Esophagus squamous epithelium (tissue), 5 donors: ENCODE measurements around the gene SYT1. TPM values are rescaled to one million over a fixed set of nuclear protein-coding genes. Genes with fewer than 3 reads are reported as not detected.

Experiments used
- DNase-seq: peaks from one replicate; lab custom pipeline; 2025; lab: John Stamatoyannopoulos, UW
- H3K27ac ChIP-seq, 4 donors: fragments of 200-600 bp; sonication (generic); one replicate each; pipeline ENCODE4 v1.5.1; 2016 to 2019; ENCODE audit warnings: mild to moderate bottlenecking in 1 of 4
- H3K27me3 ChIP-seq, 4 donors: fragments of 200-600 bp; sonication (generic); 1 replicate in 3 of 4; 2 replicates in 1 of 4; pipeline versions ENCODE4 v1.5.1 to v1.6.0; 2017 to 2021; ENCODE audit warnings: antibody characterized with exemption in 1 of 4
- H3K36me3 ChIP-seq, 3 donors: fragments of 200-600 bp; sonication (generic); one replicate each; pipeline ENCODE4 v1.5.1; 2016 to 2019
- H3K4me1 ChIP-seq, 3 donors: fragments of 200-600 bp; sonication (generic); one replicate each; pipeline ENCODE4 v1.5.1; 2017 to 2019
- H3K4me3 ChIP-seq, 4 donors: fragments of 200-600 bp; sonication (generic); 1 replicate in 3 of 4; 2 replicates in 1 of 4; pipeline ENCODE4 v1.5.1; 2016 to 2019; ENCODE audit warnings: mild to moderate bottlenecking in 2 of 4, moderate library complexity in 1 of 4
- H3K9me3 ChIP-seq, 3 donors: fragments of 200-600 bp; sonication (generic); one replicate each; pipeline ENCODE4 v1.5.1; 2016 to 2019
- CTCF ChIP-seq, 6 experiments: fragments of 450-650 bp in 4 of 6; fragments of 200-600 bp in 2 of 6; sonication (generic) in 2 of 6; IDR thresholded peaks; one replicate each; pipeline ENCODE4 v1.5.1; 2016 to 2019; ENCODE audit warnings: antibody characterized with exemption in 6 of 6, mild to moderate bottlenecking in 4 of 6, moderate library complexity in 4 of 6
- POLR2A ChIP-seq, 4 donors: fragments of 450-650 bp; IDR thresholded peaks; one replicate each; pipeline ENCODE4 v1.6.1; 2017; ENCODE audit warnings: antibody characterized with exemption in 4 of 4, mild to moderate bottlenecking in 4 of 4, moderate library complexity in 3 of 4
- WGBS, 2 donors: methylation state at CpG; one replicate each; pipeline ENCODE4 v1.1.5; 2018; 5-methylcytosine and 5-hydroxymethylcytosine counted together
- intact Hi-C: fragments of 100-400 bp; cut with DNase I; formaldehyde crosslinking; loops from one replicate; pipeline ENCODE4 v1.15.0; 2022
- total RNA-seq, 4 donors: library from RNA; depleted of rRNA; stranded (reverse); fragments of >200 nt; gene quantifications; one replicate each; pipeline ENCODE4 v1.1.0, GENCODE V29; 2016
- donor health status: DM: yes; HTN: yes; CAD: no.

SYT1 gene
- total RNA-seq, 4 donors from 2014 or later = 0.26 to 2.7 TPM; not detected in 2

DNA sequence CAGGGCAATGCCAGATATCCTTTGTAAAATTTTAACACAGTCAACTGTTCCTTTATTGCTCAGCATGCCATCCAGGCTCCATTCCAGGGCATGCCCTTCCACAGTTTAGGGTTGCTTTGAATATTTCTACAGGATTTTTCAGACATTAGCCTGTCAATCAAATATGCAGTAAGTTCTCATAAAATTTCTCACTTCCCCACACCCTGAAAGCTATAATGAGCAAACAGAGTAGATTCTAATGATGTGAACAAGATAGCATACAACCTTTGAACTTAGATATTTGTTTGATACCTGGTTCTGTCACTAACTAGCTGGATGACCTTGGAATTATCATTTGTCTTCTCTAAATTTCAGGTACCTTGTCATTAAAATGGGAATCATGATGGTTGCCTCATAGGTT, 251.2 kb downstream of the SYT1 start:
- no peaks in the 10 kb centered on the region for H3K9me3 ChIP-seq
- TF ChIP-seq POLR2A (IDR thresholded peaks at IDR 0.05) = no peak
- no peak for TF ChIP-seq CTCF (IDR thresholded peaks at IDR 0.05)
- no peaks in the 10 kb centered on the region for H3K27me3 ChIP-seq
- no peak overlapping the region for H3K4me3 ChIP-seq
- no peak for DNase-seq
- H3K36me3 ChIP-seq = no peaks in the 10 kb centered on the region
- H3K27ac ChIP-seq = no peak overlapping the region
- intact Hi-C loops = no loop called here
- no peaks in the 10 kb centered on the region for H3K4me1 ChIP-seq

DNA sequence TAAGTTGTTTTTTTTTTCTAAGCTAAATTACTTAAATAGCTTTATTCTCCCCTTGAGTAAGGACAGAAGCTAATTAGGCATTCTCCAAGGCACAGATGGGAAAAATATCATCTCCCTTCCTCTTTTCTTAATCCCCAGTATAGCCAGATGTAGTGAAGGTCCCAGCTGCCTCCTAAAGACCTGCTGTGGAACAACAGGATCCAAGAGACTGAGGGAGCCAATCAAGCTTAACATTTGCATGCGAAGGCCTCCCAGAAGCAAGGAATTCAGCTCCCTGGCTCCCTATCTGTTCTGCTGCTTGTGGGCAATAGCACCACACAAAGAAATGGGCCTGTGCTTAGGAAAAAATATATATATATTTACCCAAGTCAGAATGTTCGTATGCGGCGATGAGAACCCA, 255.2 kb downstream of the SYT1 start:
- no peaks in the 10 kb centered on the region for H3K9me3 ChIP-seq
- intact Hi-C loops = no loop called here
- no peaks in the 10 kb centered on the region for H3K27me3 ChIP-seq
- no peaks in the 10 kb centered on the region for H3K36me3 ChIP-seq
- no peaks in the 10 kb centered on the region for H3K4me1 ChIP-seq
- TF ChIP-seq CTCF (IDR thresholded peaks at IDR 0.05) = no peak
- no peak for TF ChIP-seq POLR2A (IDR thresholded peaks at IDR 0.05)
- 91 to 92% methylated on average over 4 of the region's 4 CpGs for WGBS, 2 donors
- no peak for DNase-seq
- H3K4me3 ChIP-seq = no peak overlapping the region
- no peak overlapping the region for H3K27ac ChIP-seq

DNA sequence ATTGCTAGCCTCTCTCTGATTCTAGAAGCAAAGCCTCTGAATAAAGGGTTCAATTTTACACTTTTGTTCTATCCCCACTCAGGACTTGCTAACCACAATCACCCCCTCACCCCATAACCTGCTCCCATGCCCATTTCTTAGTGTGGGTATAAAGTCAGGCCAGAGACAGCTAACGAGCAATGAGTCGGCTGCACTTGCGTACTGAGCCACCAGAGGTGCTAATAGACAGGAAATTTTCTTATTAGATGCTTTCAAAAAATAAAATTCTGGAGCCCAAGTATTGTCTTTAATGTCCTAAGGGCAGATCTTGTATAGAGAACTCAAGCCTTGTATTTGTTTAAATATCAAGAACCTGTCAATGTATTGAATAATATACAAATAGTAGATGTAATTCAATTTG, 256.9 kb downstream of the SYT1 start:
- no peak for DNase-seq

GRCh38 chr12:79124385-79124784, 259.8 kb downstream of the SYT1 start:
- no peak for TF ChIP-seq CTCF (IDR thresholded peaks at IDR 0.05)
- no peak for TF ChIP-seq POLR2A (IDR thresholded peaks at IDR 0.05)
- H3K27ac ChIP-seq = no peak overlapping the region
- H3K4me3 ChIP-seq = no peak overlapping the region
- no peaks in the 10 kb centered on the region for H3K27me3 ChIP-seq
- no peaks in the 10 kb centered on the region for H3K36me3 ChIP-seq
- 90 to 93% methylated on average over 5 of the region's 5 CpGs for WGBS, 2 donors
- DNase-seq = no peak
- H3K9me3 ChIP-seq = no peaks in the 10 kb centered on the region
- intact Hi-C loops = no loop called here
- no peaks in the 10 kb centered on the region for H3K4me1 ChIP-seq

More for the DNA sequence above, 256.9 kb downstream of the SYT1 start:
- H3K27me3 ChIP-seq = no peaks in the 10 kb centered on the region
- H3K27ac ChIP-seq = no peak overlapping the region
- H3K4me3 ChIP-seq = no peak overlapping the region
- no peaks in the 10 kb centered on the region for H3K9me3 ChIP-seq
- WGBS, 2 donors = 76 to 81% methylated on average over 3 of the region's 3 CpGs
- no peaks in the 10 kb centered on the region for H3K36me3 ChIP-seq
- no peaks in the 10 kb centered on the region for H3K4me1 ChIP-seq
- no peak for TF ChIP-seq POLR2A (IDR thresholded peaks at IDR 0.05)
- TF ChIP-seq CTCF (IDR thresholded peaks at IDR 0.05) = no peak
- intact Hi-C loops = no loop called here

DNA sequence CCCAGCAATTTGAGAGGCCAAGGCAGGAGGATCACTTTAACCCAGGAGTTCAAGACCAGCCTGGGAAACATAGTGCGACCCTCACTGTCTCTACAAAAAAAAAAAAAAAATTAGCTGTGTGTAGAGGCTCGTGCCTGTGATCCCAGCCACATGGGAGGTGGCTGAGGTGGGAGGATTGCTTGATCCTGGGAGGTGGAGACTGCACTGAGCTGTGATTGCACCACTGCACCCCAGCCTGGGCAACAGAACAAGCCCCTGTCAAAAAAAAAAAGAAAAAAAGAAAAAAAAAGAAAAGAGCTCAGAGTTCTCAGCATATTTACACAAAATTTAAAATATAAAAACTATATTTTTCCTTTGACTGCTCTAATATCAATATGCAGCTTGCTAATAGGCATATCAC, 260.8 kb downstream of the SYT1 start:
- intact Hi-C loops = no loop called here
- 62 to 65% methylated on average over 2 of the region's 2 CpGs for WGBS, 2 donors
- no peak overlapping the region for H3K27ac ChIP-seq
- no peaks in the 10 kb centered on the region for H3K27me3 ChIP-seq
- no peaks in the 10 kb centered on the region for H3K9me3 ChIP-seq
- H3K36me3 ChIP-seq = no peaks in the 10 kb centered on the region
- TF ChIP-seq POLR2A (IDR thresholded peaks at IDR 0.05) = no peak
- no peak for TF ChIP-seq CTCF (IDR thresholded peaks at IDR 0.05)
- no peak overlapping the region for H3K4me3 ChIP-seq
- DNase-seq = no peak
- no peaks in the 10 kb centered on the region for H3K4me1 ChIP-seq
